ENCODE measurements around the gene LCK. TPM values are rescaled to one million over a fixed set of nuclear protein-coding genes. Genes with fewer than 3 reads are reported as not detected.

Gene LCK
- total and polyA plus RNA-seq, 2 donors (not counting 1 experiment from before 2014, with no cell fraction given) = not detected

GRCh38 chr1:32285658-32286057 lies 34.6 kb downstream of the LCK start:
- DNase-seq (ENCODE audit: low read depth in 2 of 2) = no peak
- H4K20me1 ChIP-seq (ENCODE audit: control insufficient read depth, extremely low read depth, insufficient read depth, low read length) = no peaks in the 10 kb centered on the region
- H3K9me3 ChIP-seq (ENCODE audit: control insufficient read depth, insufficient read depth, low read depth, low read length) = no peaks in the 10 kb centered on the region
- H3K27ac ChIP-seq (ENCODE audit: insufficient read depth, low read length) = no peak overlapping the region
- H3K4me1 ChIP-seq (ENCODE audit: control insufficient read depth, extremely low read depth, insufficient read depth, low read length) = no peaks in the 10 kb centered on the region
- no peak overlapping the region for H3K4me2 ChIP-seq (ENCODE audit: extremely low read depth, insufficient read depth, low read length)
- no peak overlapping the region for H3K4me3 ChIP-seq (replicated peaks in 1 of 4; ENCODE audit: control extremely low read depth in 1 of 4, insufficient read depth in 1 of 4, low read depth in 3 of 4, low read length in 4 of 4)
- no peak overlapping the region for H3K9ac ChIP-seq (ENCODE audit: insufficient read depth, low read length)
- H3K27me3 ChIP-seq (ENCODE audit: control insufficient read depth, insufficient read depth, low read length) = no peaks in the 10 kb centered on the region
- no peak overlapping the region for H2AFZ ChIP-seq (ENCODE audit: low read length)
- H3K79me2 ChIP-seq (ENCODE audit: control insufficient read depth, insufficient read depth, low read length) = no peaks in the 10 kb centered on the region
- no peak for TF ChIP-seq CTCF (conservative IDR thresholded peaks at IDR 0.05 in 1 of 2, IDR thresholded peaks at IDR 0.05 in 1 of 2; ENCODE audit: low read depth in 1 of 2, low read length in 2 of 2)
- no peak for TF ChIP-seq EZH2 (IDR thresholded peaks at IDR 0.05; ENCODE audit: low read length, missing control alignments)
- no peaks in the 10 kb centered on the region for H3K36me3 ChIP-seq (ENCODE audit: control insufficient read depth, insufficient read depth, low read length)

- no peak overlapping the region for H2AFZ ChIP-seq (ENCODE audit: low read length)
- no peaks in the 10 kb centered on the region for H3K9me3 ChIP-seq (ENCODE audit: control insufficient read depth, insufficient read depth, low read depth, low read length)
- H3K4me1 ChIP-seq (ENCODE audit: control insufficient read depth, extremely low read depth, insufficient read depth, low read length) = no peaks in the 10 kb centered on the region
- H3K36me3 ChIP-seq (ENCODE audit: control insufficient read depth, insufficient read depth, low read length) = no peaks in the 10 kb centered on the region
- H3K27me3 ChIP-seq (ENCODE audit: control insufficient read depth, insufficient read depth, low read length) = no peaks in the 10 kb centered on the region
- TF ChIP-seq EZH2 (IDR thresholded peaks at IDR 0.05; ENCODE audit: low read length, missing control alignments) (no peak), CTCF (conservative IDR thresholded peaks at IDR 0.05 in 1 of 2, IDR thresholded peaks at IDR 0.05 in 1 of 2; ENCODE audit: low read depth in 1 of 2, low read length in 2 of 2) (no peak)
- no peak overlapping the region for H3K9ac ChIP-seq (ENCODE audit: insufficient read depth, low read length)
- no peak overlapping the region for H3K4me2 ChIP-seq (ENCODE audit: extremely low read depth, insufficient read depth, low read length)
- DNase-seq (ENCODE audit: low read depth in 2 of 2) = no peak
- no peaks in the 10 kb centered on the region for H4K20me1 ChIP-seq (ENCODE audit: control insufficient read depth, extremely low read depth, insufficient read depth, low read length)
- H3K27ac ChIP-seq (ENCODE audit: insufficient read depth, low read length) = no peak overlapping the region
- H3K79me2 ChIP-seq (ENCODE audit: control insufficient read depth, insufficient read depth, low read length) = no peaks in the 10 kb centered on the region
- H3K4me3 ChIP-seq (replicated peaks in 1 of 4; ENCODE audit: control extremely low read depth in 1 of 4, insufficient read depth in 1 of 4, low read depth in 3 of 4, low read length in 4 of 4) = no peak overlapping the region
These were observed 35.7 kb downstream of the LCK start for GRCh38 chr1:32286763-32287162.

GRCh38 chr1:32289256-32289655 lies 38.2 kb downstream of the LCK start:
- H3K27me3 ChIP-seq (ENCODE audit: control insufficient read depth, insufficient read depth, low read length) = no peaks in the 10 kb centered on the region
- TF ChIP-seq CTCF (conservative IDR thresholded peaks at IDR 0.05 in 1 of 2, IDR thresholded peaks at IDR 0.05 in 1 of 2; ENCODE audit: low read depth in 1 of 2, low read length in 2 of 2) = no peak
- no peak for TF ChIP-seq EZH2 (IDR thresholded peaks at IDR 0.05; ENCODE audit: low read length, missing control alignments)
- H4K20me1 ChIP-seq (ENCODE audit: control insufficient read depth, extremely low read depth, insufficient read depth, low read length) = no peaks in the 10 kb centered on the region
- no peak overlapping the region for H3K4me3 ChIP-seq (replicated peaks in 1 of 4; ENCODE audit: control extremely low read depth in 1 of 4, insufficient read depth in 1 of 4, low read depth in 3 of 4, low read length in 4 of 4)
- no peak overlapping the region for H3K4me2 ChIP-seq (ENCODE audit: extremely low read depth, insufficient read depth, low read length)
- H2AFZ ChIP-seq (ENCODE audit: low read length) = no peak overlapping the region
- no peak for DNase-seq (ENCODE audit: low read depth in 2 of 2)
- no peak overlapping the region for H3K27ac ChIP-seq (ENCODE audit: insufficient read depth, low read length)
- peaks cover 18% of the 10 kb centered on the region for H3K79me2 ChIP-seq (ENCODE audit: control insufficient read depth, insufficient read depth, low read length)
- H3K9me3 ChIP-seq (ENCODE audit: control insufficient read depth, insufficient read depth, low read depth, low read length) = no peaks in the 10 kb centered on the region
- no peaks in the 10 kb centered on the region for H3K4me1 ChIP-seq (ENCODE audit: control insufficient read depth, extremely low read depth, insufficient read depth, low read length)
- H3K9ac ChIP-seq (ENCODE audit: insufficient read depth, low read length) = no peak overlapping the region
- no peaks in the 10 kb centered on the region for H3K36me3 ChIP-seq (ENCODE audit: control insufficient read depth, insufficient read depth, low read length)

Measured in fibroblast of lung (primary cell).